Gastrocnemius medialis (tissue), 4 donors: ENCODE results near the gene GEMIN5. TPM values are rescaled to one million over a fixed set of nuclear protein-coding genes. Genes with fewer than 3 reads are reported as not detected.

Source experiments
- ATAC-seq, 2 donors: fragments of 150-250 bp; one replicate each; pipeline ENCODE4 v1.9.1; 2016
- DNase-seq, 2 donors: peaks; one replicate each; pipeline ENCODE4 v3.0.0-alpha.2; 2019
- H3K27ac ChIP-seq, 4 donors: fragments of 200-600 bp; sonication (generic); 1 replicate in 1 of 4; 2 replicates in 3 of 4; pipeline ENCODE4 v1.5.1; 2016 to 2018; ENCODE audit warnings: mild to moderate bottlenecking in 2 of 4, moderate library complexity in 1 of 4
- H3K27me3 ChIP-seq, 3 donors: fragments of 200-600 bp; sonication (generic) in 2 of 3; 1 replicate in 1 of 3; 2 replicates in 2 of 3; pipeline versions ENCODE4 v1.5.1 to v1.6.0; 2016 to 2019; ENCODE audit warnings: mild to moderate bottlenecking in 1 of 3, moderate library complexity in 1 of 3
- H3K36me3 ChIP-seq, 2 donors: fragments of 200-600 bp; sonication (generic) in 1 of 2; one replicate each; pipeline ENCODE4 v1.5.1; 2017 to 2018
- H3K4me1 ChIP-seq, 2 donors: fragments of 200-600 bp; sonication (generic) in 1 of 2; one replicate each; pipeline ENCODE4 v1.5.1; 2016 to 2017; ENCODE audit warnings: mild to moderate bottlenecking in 2 of 2
- H3K4me3 ChIP-seq, 4 donors: fragments of 200-600 bp; sonication (generic) in 3 of 4; 1 replicate in 1 of 4; 2 replicates in 3 of 4; pipeline ENCODE4 v1.5.1; 2016 to 2019; ENCODE audit warnings: mild to moderate bottlenecking in 2 of 4
- H3K9me3 ChIP-seq, 3 donors: fragments of 200-600 bp; sonication (generic) in 2 of 3; 1 replicate in 1 of 3; 2 replicates in 2 of 3; pipeline ENCODE4 v1.5.1; 2016 to 2019
- POLR2A ChIP-seq, 2 donors: fragments of 450-650 bp; IDR thresholded peaks; one replicate each; pipeline ENCODE4 v1.6.1; 2017; ENCODE audit warnings: antibody characterized with exemption in 2 of 2, mild to moderate bottlenecking in 2 of 2, moderate library complexity in 2 of 2
- in situ Hi-C, 4 donors: fragments of 200-750 bp; cut with MboI; loops; one replicate each; pipeline versions ENCODE4 v1.15.0 to v1.8.0; 2017; ENCODE audit warnings: low sequenced_read_pairs in 4 of 4
- intact Hi-C: fragments of 100-400 bp; cut with DNase I; formaldehyde crosslinking; loops from one replicate; pipeline ENCODE4 v1.15.1; 2023; ENCODE audit warnings: low total_unique reads
- total RNA-seq, 4 donors: library from RNA; depleted of rRNA; stranded (reverse); fragments of >200 nt; gene quantifications; one replicate each; pipeline versions ENCODE4 v1.1.0 to v1.2.3, GENCODE V29; 2016
- TF ChIP-seq, protein P1 (sequence below), 5 experiments: fragments of 450-650 bp in 3 of 5; fragments of 200-600 bp in 2 of 5; sonication (generic) in 2 of 5; IDR thresholded peaks in 4 of 5; conservative IDR thresholded peaks in 1 of 5; 1 replicate in 4 of 5; 2 replicates in 1 of 5; pipeline ENCODE4 v1.5.1; 2016 to 2019; ENCODE audit warnings: antibody characterized with exemption in 5 of 5, mild to moderate bottlenecking in 3 of 5, moderate library complexity in 3 of 5

GEMIN5 gene
- total RNA-seq, 4 donors from 2014 or later: 17.4 to 25.3 (median 23.8) TPM

GRCh38 chr5:154840435-154841272, 97.4 kb downstream of the GEMIN5 start:
- H3K9me3 ChIP-seq: no peaks in the 10 kb centered on the region
- H3K36me3 ChIP-seq: no peaks in the 10 kb centered on the region
- no peak for TF ChIP-seq POLR2A (IDR thresholded peaks at IDR 0.05)
- TF ChIP-seq, protein P1, sequence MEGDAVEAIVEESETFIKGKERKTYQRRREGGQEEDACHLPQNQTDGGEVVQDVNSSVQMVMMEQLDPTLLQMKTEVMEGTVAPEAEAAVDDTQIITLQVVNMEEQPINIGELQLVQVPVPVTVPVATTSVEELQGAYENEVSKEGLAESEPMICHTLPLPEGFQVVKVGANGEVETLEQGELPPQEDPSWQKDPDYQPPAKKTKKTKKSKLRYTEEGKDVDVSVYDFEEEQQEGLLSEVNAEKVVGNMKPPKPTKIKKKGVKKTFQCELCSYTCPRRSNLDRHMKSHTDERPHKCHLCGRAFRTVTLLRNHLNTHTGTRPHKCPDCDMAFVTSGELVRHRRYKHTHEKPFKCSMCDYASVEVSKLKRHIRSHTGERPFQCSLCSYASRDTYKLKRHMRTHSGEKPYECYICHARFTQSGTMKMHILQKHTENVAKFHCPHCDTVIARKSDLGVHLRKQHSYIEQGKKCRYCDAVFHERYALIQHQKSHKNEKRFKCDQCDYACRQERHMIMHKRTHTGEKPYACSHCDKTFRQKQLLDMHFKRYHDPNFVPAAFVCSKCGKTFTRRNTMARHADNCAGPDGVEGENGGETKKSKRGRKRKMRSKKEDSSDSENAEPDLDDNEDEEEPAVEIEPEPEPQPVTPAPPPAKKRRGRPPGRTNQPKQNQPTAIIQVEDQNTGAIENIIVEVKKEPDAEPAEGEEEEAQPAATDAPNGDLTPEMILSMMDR (IDR thresholded peaks at IDR 0.05 in 4 of 5, conservative IDR thresholded peaks at IDR 0.05 in 1 of 5): no peak
- no peak for DNase-seq
- no peak overlapping the region for H3K27ac ChIP-seq
- no peak for ATAC-seq
- no peaks in the 10 kb centered on the region for H3K27me3 ChIP-seq
- in situ Hi-C loops: no loop called here
- peaks cover 0 to under 1% of the 10 kb centered on the region in 2 donors for H3K4me1 ChIP-seq
- intact Hi-C loops: no loop called here
- H3K4me3 ChIP-seq: no peak overlapping the region

Other genes with a start within 250 kb of the GEMIN5 start
- gene LARP1, start 182.8 kb downstream of the GEMIN5 start, total RNA-seq: 100 to 1,000 TPM in 3 of 4 donors, 10 to 100 TPM in 1; 77.8 to 125 (median 119) TPM
- 10 to 100 TPM in 1 of 4 donors, 1 to 10 TPM in 3; 4.4 to 12.5 (median 6.4) TPM for gene FAXDC2, start 87.6 kb downstream of the GEMIN5 start, total RNA-seq
- 10 to 100 TPM; 25.6 to 40.6 (median 30.5) TPM for gene CNOT8, start 79.6 kb downstream of the GEMIN5 start, total RNA-seq
- 10 to 100 TPM; 13.6 to 22.5 (median 21.0) TPM for gene MRPL22, start 2.9 kb upstream of the GEMIN5 start, total RNA-seq
- under 1 TPM in 2 of 4 donors, not detected in 2; 0.10 to 0.16 TPM for gene KIF4B, start 75.5 kb upstream of the GEMIN5 start, total RNA-seq